Esophagus muscularis mucosa (tissue), 4 donors: Measurements from ENCODE around the gene RAB40C. TPM values are rescaled to one million over a fixed set of nuclear protein-coding genes. Genes with fewer than 3 reads are reported as not detected.

ENCODE experiments used
- DNase-seq: peaks from one replicate; pipeline ENCODE4 v3.0.0-alpha.2; 2017; ENCODE audit errors: extremely low spot score
- H3K27ac ChIP-seq, 4 donors: fragments of 200-600 bp; sonication (generic); replicated peaks in 1 of 4; 1 replicate in 3 of 4; 2 replicates in 1 of 4; pipeline ENCODE4 v1.5.1; 2016 to 2019; ENCODE audit warnings: mild to moderate bottlenecking in 1 of 4
- H3K27me3 ChIP-seq, 4 donors: fragments of 200-600 bp; sonication (generic); one replicate each; pipeline versions ENCODE4 v1.5.1 to v1.6.0; 2016 to 2019
- H3K36me3 ChIP-seq, 4 donors: fragments of 200-600 bp; sonication (generic); one replicate each; pipeline ENCODE4 v1.5.1; 2016 to 2019
- H3K4me1 ChIP-seq, 4 donors: fragments of 200-600 bp; sonication (generic); one replicate each; pipeline ENCODE4 v1.5.1; 2016 to 2019
- H3K4me3 ChIP-seq, 4 donors: fragments of 200-600 bp; sonication (generic); 1 replicate in 2 of 4; 2 replicates in 2 of 4; pipeline ENCODE4 v1.5.1; 2016 to 2019; ENCODE audit warnings: mild to moderate bottlenecking in 4 of 4, moderate library complexity in 1 of 4
- H3K9me3 ChIP-seq, 4 donors: fragments of 200-600 bp; sonication (generic); 1 replicate in 3 of 4; 2 replicates in 1 of 4; pipeline ENCODE4 v1.5.1; 2016 to 2019
- EP300 ChIP-seq: sonication (generic); formaldehyde crosslinking; IDR thresholded peaks from one replicate; pipeline ENCODE4 v1.6.1; 2017; ENCODE audit warnings: antibody characterized with exemption
- POLR2A ChIP-seq: fragments of 450-650 bp; IDR thresholded peaks from one replicate; pipeline ENCODE4 v1.6.1; 2017; ENCODE audit warnings: antibody characterized with exemption, moderate library complexity, mild to moderate bottlenecking, low read depth
- POLR2AphosphoS5 ChIP-seq, 2 donors: sonication (generic); formaldehyde crosslinking; IDR thresholded peaks; one replicate each; pipeline ENCODE4 v1.6.1; 2017; ENCODE audit warnings: antibody characterized with exemption in 2 of 2
- WGBS: methylation state at CpG from one replicate; pipeline ENCODE4 v1.1.5; 2018; 5-methylcytosine and 5-hydroxymethylcytosine counted together
- intact Hi-C: fragments of 100-400 bp; cut with DNase I; formaldehyde crosslinking; loops from one replicate; pipeline ENCODE4 v1.15.1; 2023
- total RNA-seq, 4 donors: library from RNA; depleted of rRNA; stranded (reverse); fragments of >200 nt; gene quantifications; one replicate each; pipeline versions ENCODE4 v1.1.0 to v1.2.1, GENCODE V29; 2016
- TF ChIP-seq, protein P1 (sequence below), 3 experiments: fragments of 200-600 bp in 2 of 3; fragments of 450-650 bp in 1 of 3; sonication (generic) in 2 of 3; IDR thresholded peaks; one replicate each; pipeline ENCODE4 v1.5.1; 2017 to 2019; ENCODE audit warnings: antibody characterized with exemption in 3 of 3, mild to moderate bottlenecking in 2 of 3, moderate library complexity in 1 of 3

RAB40C gene
- total RNA-seq, 4 donors from 2014 or later: 20.8 to 25.3 (median 23.0) TPM

DNA sequence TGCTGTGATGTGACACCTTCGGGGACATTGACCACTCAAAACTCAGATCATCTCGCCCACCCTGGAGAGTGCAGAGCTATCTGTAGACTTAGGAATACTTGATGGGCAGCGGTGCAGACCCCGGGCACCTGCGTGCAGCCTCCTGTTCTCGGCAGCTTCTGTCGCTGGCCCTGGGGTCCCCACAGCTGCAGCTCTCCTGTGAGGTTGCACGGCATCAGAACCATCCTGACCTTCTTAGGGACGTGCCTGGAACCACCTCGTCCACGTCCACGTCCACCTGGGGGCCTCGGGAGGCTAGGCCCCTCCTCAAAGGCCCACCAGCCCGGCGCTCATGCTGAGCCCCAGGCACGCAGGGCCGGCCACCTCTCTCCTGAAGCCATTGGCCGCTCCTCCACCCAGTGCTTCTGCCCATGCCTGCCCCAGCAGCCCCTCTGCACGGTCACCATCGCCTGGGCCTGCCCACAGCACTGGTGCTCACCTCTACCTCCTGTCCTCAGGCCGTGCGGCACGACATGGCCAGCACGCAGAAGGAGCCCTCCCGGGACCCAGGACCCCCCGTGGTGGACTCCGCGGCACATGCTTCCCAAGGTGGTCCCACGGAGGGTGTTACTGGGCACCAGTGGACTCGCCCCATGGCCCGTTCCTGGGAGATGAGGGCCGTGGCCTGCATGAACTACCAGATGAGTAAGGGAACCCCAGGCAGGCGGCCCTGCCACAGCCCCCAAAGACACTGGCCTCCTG lies 38.6 kb downstream of the RAB40C start:
- DNase-seq: no peak
- no peaks in the 10 kb centered on the region for H3K9me3 ChIP-seq
- 98% methylated on average over 27 of the region's 33 CpGs for WGBS
- intact Hi-C loops: no loop called here
- peaks cover 0 to 21% (median 0%) of the 10 kb centered on the region in 4 donors for H3K27me3 ChIP-seq
- no peak overlapping the region for H3K27ac ChIP-seq
- peaks cover 7 to 55% (median 46%) of the 10 kb centered on the region in 4 donors for H3K36me3 ChIP-seq
- no peak for TF ChIP-seq EP300
- H3K4me1 ChIP-seq: peaks cover 11 to 33% (median 25%) of the 10 kb centered on the region in 4 donors
- no peak overlapping the region for H3K4me3 ChIP-seq

DNA sequence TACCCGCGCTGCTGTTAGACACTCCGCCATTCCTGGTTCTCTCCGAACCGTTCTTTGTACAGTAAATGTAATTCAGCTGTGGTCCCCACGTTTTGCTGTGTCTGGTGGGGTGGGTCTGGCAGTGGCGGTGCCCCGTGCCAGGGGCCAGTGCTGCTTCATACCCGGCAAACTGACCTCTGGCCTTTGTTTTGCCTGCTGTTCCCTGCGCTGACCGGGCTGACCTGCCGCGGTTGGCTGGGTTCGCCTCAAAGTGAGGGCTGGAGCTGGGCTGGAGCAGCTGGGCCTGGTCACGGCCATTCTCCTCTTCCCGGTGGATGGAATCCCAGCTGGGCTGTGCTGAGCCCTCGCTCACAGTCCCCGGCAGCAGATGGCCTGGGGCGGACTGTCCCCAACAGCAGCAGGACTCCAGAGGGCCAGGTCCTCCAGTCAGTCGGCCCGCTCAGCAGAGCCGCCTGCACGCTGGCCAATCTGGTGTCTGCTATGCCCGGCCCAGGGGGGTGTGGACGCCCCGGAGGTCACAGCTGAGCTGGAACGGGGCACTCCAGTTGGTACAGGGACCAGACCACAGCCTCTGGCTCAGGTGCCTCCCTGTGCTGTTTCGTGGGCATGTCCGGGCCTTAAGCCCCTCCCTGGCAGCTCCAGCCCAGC lies 39.4 kb downstream of the RAB40C start:
- Histone ChIP-seq H3K9me3 (no peaks in the 10 kb centered on the region), H3K27me3 (peaks cover 0 to 21% (median 0%) of the 10 kb centered on the region in 4 donors), H3K36me3 (peaks cover 10 to 64% (median 54%) of the 10 kb centered on the region in 4 donors), H3K4me3 (no peak overlapping the region), H3K4me1 (peaks cover 11 to 34% (median 26%) of the 10 kb centered on the region in 4 donors), H3K27ac (no peak overlapping the region)
- intact Hi-C loops: no loop called here
- 75% methylated on average over 9 of the region's 29 CpGs for WGBS
- TF ChIP-seq POLR2AphosphoS5 (IDR thresholded peaks at IDR 0.05): no peak
- no peak for TF ChIP-seq EP300
- TF ChIP-seq, protein P1, sequence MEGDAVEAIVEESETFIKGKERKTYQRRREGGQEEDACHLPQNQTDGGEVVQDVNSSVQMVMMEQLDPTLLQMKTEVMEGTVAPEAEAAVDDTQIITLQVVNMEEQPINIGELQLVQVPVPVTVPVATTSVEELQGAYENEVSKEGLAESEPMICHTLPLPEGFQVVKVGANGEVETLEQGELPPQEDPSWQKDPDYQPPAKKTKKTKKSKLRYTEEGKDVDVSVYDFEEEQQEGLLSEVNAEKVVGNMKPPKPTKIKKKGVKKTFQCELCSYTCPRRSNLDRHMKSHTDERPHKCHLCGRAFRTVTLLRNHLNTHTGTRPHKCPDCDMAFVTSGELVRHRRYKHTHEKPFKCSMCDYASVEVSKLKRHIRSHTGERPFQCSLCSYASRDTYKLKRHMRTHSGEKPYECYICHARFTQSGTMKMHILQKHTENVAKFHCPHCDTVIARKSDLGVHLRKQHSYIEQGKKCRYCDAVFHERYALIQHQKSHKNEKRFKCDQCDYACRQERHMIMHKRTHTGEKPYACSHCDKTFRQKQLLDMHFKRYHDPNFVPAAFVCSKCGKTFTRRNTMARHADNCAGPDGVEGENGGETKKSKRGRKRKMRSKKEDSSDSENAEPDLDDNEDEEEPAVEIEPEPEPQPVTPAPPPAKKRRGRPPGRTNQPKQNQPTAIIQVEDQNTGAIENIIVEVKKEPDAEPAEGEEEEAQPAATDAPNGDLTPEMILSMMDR (IDR thresholded peaks at IDR 0.05): no peak
- TF ChIP-seq POLR2A: no peak
- DNase-seq: no peak

DNA sequence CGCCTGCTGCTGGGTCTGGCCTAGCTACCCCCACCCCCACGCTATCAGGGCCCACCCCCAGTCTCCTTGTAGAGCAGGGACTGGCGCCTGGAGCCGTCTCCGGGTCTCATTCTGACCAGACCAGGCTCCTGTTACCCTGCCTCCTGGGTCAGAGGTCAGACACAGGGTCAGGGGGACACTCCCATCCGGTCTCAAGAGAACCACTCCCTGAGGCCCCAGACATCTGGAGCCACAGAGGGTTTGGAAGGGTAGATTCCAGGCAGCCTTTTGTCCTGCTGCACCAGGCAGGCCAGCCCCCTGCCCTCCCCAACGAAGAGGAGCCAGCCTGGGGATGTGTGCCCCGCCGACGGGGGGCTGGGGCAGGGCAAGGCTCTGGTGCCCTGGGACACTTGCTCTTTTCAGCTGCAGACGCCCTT lies 40.0 kb downstream of the RAB40C start:
- Histone ChIP-seq H3K36me3 (peaks cover 10 to 67% (median 57%) of the 10 kb centered on the region in 4 donors), H3K27me3 (peaks cover 0 to 21% (median 0%) of the 10 kb centered on the region in 4 donors), H3K9me3 (no peaks in the 10 kb centered on the region), H3K4me1 (peaks cover 14 to 39% (median 30%) of the 10 kb centered on the region in 4 donors), H3K27ac (no peak overlapping the region), H3K4me3 (no peak overlapping the region)
- TF ChIP-seq POLR2AphosphoS5 (IDR thresholded peaks at IDR 0.05) (no peak), EP300 (no peak)
- intact Hi-C loops: no loop called here
- 63% methylated on average over 1 of the region's 11 CpGs for WGBS
- no peak for DNase-seq

DNA sequence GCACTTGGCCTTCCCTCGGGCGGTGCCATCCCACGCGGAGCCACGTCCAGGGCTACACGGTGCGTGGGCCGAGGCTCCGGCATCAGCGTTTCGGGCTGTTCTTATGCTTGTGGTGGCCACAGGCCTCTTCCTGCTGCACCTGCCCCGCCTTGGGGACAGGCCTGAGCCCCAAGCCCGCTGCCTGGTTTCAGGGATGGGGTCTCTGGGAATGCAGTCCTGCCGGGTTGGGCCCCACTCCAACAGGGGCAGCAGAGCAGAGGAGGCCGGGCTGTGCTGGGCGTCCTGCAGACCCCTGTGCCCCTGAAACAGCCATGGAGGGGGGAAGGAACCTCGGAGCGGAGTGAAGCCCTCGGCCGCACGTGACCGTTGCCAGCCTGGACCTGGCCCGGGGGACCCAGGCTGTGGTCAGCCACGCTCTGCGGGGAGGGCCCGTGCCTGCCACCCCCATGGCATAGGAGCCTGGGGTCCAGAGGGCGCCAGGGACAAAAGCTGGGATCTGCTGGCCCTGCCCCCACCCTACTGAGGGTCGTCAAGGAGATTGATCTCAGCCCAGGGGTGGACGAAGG lies 40.5 kb downstream of the RAB40C start:
- no peak for TF ChIP-seq POLR2AphosphoS5 (IDR thresholded peaks at IDR 0.05)
- no peak for TF ChIP-seq EP300
- TF ChIP-seq POLR2A: no peak
- TF ChIP-seq, protein P1 (IDR thresholded peaks at IDR 0.05): no peak
- no peak for DNase-seq
- peaks cover 10 to 64% (median 54%) of the 10 kb centered on the region in 4 donors for H3K36me3 ChIP-seq
- no peak overlapping the region for H3K27ac ChIP-seq
- WGBS: 52% methylated on average over 12 of the region's 29 CpGs
- no peak overlapping the region for H3K4me3 ChIP-seq
- peaks cover 0 to 21% (median 0%) of the 10 kb centered on the region in 4 donors for H3K27me3 ChIP-seq
- no peaks in the 10 kb centered on the region for H3K9me3 ChIP-seq
- H3K4me1 ChIP-seq: peaks cover 19 to 44% (median 35%) of the 10 kb centered on the region in 4 donors
- intact Hi-C loops: no loop called here

DNA sequence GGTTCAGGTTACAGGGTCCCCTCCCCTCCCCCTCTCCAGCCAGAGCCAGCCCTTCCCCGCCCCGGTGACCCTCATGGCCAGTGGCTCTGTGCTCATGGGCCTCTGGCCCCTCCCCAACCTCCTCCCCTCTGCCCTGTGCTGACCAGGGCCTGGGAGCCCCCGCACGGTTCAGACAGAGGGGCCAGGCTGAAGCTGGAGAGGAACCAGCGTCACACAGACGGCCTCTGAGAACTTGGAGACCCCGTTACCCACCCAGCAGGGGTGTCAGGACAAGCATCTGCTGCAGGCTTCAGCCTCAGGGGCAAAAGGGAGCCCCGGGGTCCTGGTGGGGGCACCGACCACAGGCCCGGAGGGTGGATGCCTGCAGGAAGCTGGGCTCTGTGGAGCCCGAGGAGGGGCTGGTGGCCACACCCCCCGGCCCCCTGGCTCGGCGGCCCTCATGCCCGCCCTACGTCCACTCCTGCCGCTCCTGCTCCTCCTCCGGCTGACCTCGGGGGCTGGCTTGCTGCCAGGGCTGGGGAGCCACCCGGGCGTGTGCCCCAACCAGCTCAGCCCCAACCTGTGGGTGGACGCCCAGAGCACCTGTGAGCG lies 41.0 kb downstream of the RAB40C start, which contains the start of gene WFIKKN1:
Gene WFIKKN1 (plus strand): TSS at position 171 of the 591 bp plus-strand sequence. CDS start 269 bp downstream, at position 440.
- H3K27me3 ChIP-seq: peaks cover 0 to 21% (median 0%) of the 10 kb centered on the region in 4 donors
- WGBS: 11% methylated on average over 3 of the region's 23 CpGs
- H3K4me3 ChIP-seq: no peak within 1 kb of the TSS
- H3K27ac ChIP-seq: no peak within 1 kb of the TSS
- no peak for TF ChIP-seq EP300
- peak in 1 of 2 donors; percentile 11 for TF ChIP-seq POLR2AphosphoS5 (IDR thresholded peaks at IDR 0.05)
- DNase-seq: no peak
- no peaks in the 10 kb centered on the region for H3K9me3 ChIP-seq
- intact Hi-C loops: no loop called here
- H3K4me1 ChIP-seq: peaks cover 23 to 50% (median 41%) of the 10 kb centered on the region in 4 donors
- peaks cover 10 to 58% (median 50%) of the 10 kb centered on the region in 4 donors for H3K36me3 ChIP-seq
